ENCODE data around the gene ISCA2. TPM values are rescaled to one million over a fixed set of nuclear protein-coding genes. Genes with fewer than 3 reads are reported as not detected.

ISCA2 gene
- total RNA-seq, 3 donors from 2014 or later (not counting 1 experiment from before 2014, with no cell fraction given) = 12.0 to 18.2 (median 15.3) TPM

GRCh38 chr14:74526854-74527585 lies 33.5 kb downstream of the ISCA2 start:
- H3K4me3 ChIP-seq (ENCODE audit: low read length) = no peak overlapping the region
- H3K27me3 ChIP-seq (ENCODE audit: control insufficient read depth, insufficient read depth, low read length) = no peaks in the 10 kb centered on the region
- DNase-seq (no peak), ATAC-seq (no peak)
- H3K27ac ChIP-seq (ENCODE audit: low read length) = no peak overlapping the region
- no peaks in the 10 kb centered on the region for H3K4me1 ChIP-seq (ENCODE audit: control insufficient read depth, insufficient read depth, low read length)
- H3K36me3 ChIP-seq (ENCODE audit: control insufficient read depth, insufficient read depth, low read length) = no peaks in the 10 kb centered on the region
- 83% methylated on average over 10 of the region's 10 CpGs for WGBS (ENCODE audit: insufficient coverage)
- Mint-ChIP-seq H3K9me3 (no peaks in the 10 kb centered on the region), H3K36me3 (no peaks in the 10 kb centered on the region), H3K4me3 (no peak overlapping the region), H3K4me1 (peaks cover 0 to 8% of the 10 kb centered on the region in 2 donors), H3K27ac (no peak overlapping the region), H3K27me3 (ENCODE audit: low read depth in 2 of 2) (peaks cover 6 to 14% of the 10 kb centered on the region in 2 donors)
- intact Hi-C loops (cut with micrococcal nuclease) = no loop called here
- no peak for TF ChIP-seq CTCF (IDR thresholded peaks at IDR 0.05)
- H3K9me3 ChIP-seq (ENCODE audit: control insufficient read depth, insufficient read depth, low read length) = no peaks in the 10 kb centered on the region

- DNase-seq (no peak), ATAC-seq (no peak)
- TF ChIP-seq CTCF (IDR thresholded peaks at IDR 0.05) = no peak
- no peaks in the 10 kb centered on the region for H3K4me1 ChIP-seq (ENCODE audit: control insufficient read depth, insufficient read depth, low read length)
- H3K27ac ChIP-seq (ENCODE audit: low read length) = no peak overlapping the region
- WGBS (ENCODE audit: insufficient coverage) = 91% methylated on average over 7 of the region's 10 CpGs
- H3K9me3 Mint-ChIP-seq = no peaks in the 10 kb centered on the region
- no peak overlapping the region for H3K4me3 ChIP-seq (ENCODE audit: low read length)
- H3K27me3 ChIP-seq (ENCODE audit: control insufficient read depth, insufficient read depth, low read length) = no peaks in the 10 kb centered on the region
- H3K27ac Mint-ChIP-seq = no peak overlapping the region
- H3K27me3 Mint-ChIP-seq (ENCODE audit: low read depth in 2 of 2) = peaks cover 6 to 14% of the 10 kb centered on the region in 2 donors
- no peak overlapping the region for H3K4me3 Mint-ChIP-seq
- H3K9me3 ChIP-seq (ENCODE audit: control insufficient read depth, insufficient read depth, low read length) = no peaks in the 10 kb centered on the region
- intact Hi-C loops (cut with micrococcal nuclease) = no loop called here
- no peaks in the 10 kb centered on the region for H3K36me3 ChIP-seq (ENCODE audit: control insufficient read depth, insufficient read depth, low read length)
- no peaks in the 10 kb centered on the region for H3K36me3 Mint-ChIP-seq
- H3K4me1 Mint-ChIP-seq = peaks cover 0 to 8% of the 10 kb centered on the region in 2 donors
Measured at GRCh38 chr14:74527736-74528280, 34.2 kb downstream of the ISCA2 start.

GRCh38 chr14:74528406-74528805 lies 34.8 kb downstream of the ISCA2 start:
- H3K9me3 Mint-ChIP-seq = no peaks in the 10 kb centered on the region
- H3K27me3 ChIP-seq (ENCODE audit: control insufficient read depth, insufficient read depth, low read length) = no peaks in the 10 kb centered on the region
- WGBS (ENCODE audit: insufficient coverage) = 91% methylated on average over 14 of the region's 14 CpGs
- no peak overlapping the region for H3K27ac Mint-ChIP-seq
- DNase-seq = no peak
- H3K4me1 Mint-ChIP-seq = peaks cover 0 to 8% of the 10 kb centered on the region in 2 donors
- no peaks in the 10 kb centered on the region for H3K36me3 ChIP-seq (ENCODE audit: control insufficient read depth, insufficient read depth, low read length)
- no peak overlapping the region for H3K4me3 ChIP-seq (ENCODE audit: low read length)
- peaks cover 9 to 14% of the 10 kb centered on the region in 2 donors for H3K27me3 Mint-ChIP-seq (ENCODE audit: low read depth in 2 of 2)
- ATAC-seq = no peak
- no peak overlapping the region for H3K27ac ChIP-seq (ENCODE audit: low read length)
- H3K4me3 Mint-ChIP-seq = no peak overlapping the region
- intact Hi-C loops (cut with micrococcal nuclease) = no loop called here
- no peaks in the 10 kb centered on the region for H3K4me1 ChIP-seq (ENCODE audit: control insufficient read depth, insufficient read depth, low read length)
- no peak for TF ChIP-seq CTCF (IDR thresholded peaks at IDR 0.05)
- H3K9me3 ChIP-seq (ENCODE audit: control insufficient read depth, insufficient read depth, low read length) = no peaks in the 10 kb centered on the region
- no peaks in the 10 kb centered on the region for H3K36me3 Mint-ChIP-seq
